Thoracic aorta (tissue), 2 donors: ENCODE data around the gene ALKBH6. TPM values are rescaled to one million over a fixed set of nuclear protein-coding genes. Genes with fewer than 3 reads are reported as not detected.
"Not testable (repeated sequence)": the region's sequence is repeated elsewhere in the genome, so short reads cannot be mapped to it uniquely, and the experiment has no call there.

Experiments used
- ATAC-seq: fragments of 150-250 bp; one replicate; pipeline ENCODE4 v1.8.0; 2017; ENCODE audit warnings: low read depth; ENCODE audit not compliant: insufficient number of reproducible peaks, low FRiP score
- DNase-seq: peaks from one replicate; pipeline ENCODE4 v3.0.0-alpha.2; 2020; ENCODE audit warnings: low spot score
- H3K27ac ChIP-seq, 2 donors: fragments of 200-600 bp; sonication (generic); 1 replicate in 1 of 2; 2 replicates in 1 of 2; pipeline ENCODE4 v1.5.1; 2016; ENCODE audit warnings: mild to moderate bottlenecking in 2 of 2, moderate library complexity in 2 of 2
- H3K27me3 ChIP-seq: fragments of 200-600 bp; sonication (generic); replicated peaks from 2 replicates; pipeline ENCODE4 v1.6.0; 2016; ENCODE audit warnings: mild to moderate bottlenecking; ENCODE audit not compliant: insufficient read depth
- H3K36me3 ChIP-seq: fragments of 200-600 bp; sonication (generic); one replicate; pipeline ENCODE4 v1.5.1; 2016
- H3K4me1 ChIP-seq, 2 donors: fragments of 200-600 bp; sonication (generic); 1 replicate in 1 of 2; 2 replicates in 1 of 2; pipeline versions ENCODE4 v1.5.1 to v1.6.0; 2016; ENCODE audit warnings: low read depth in 2 of 2, mild to moderate bottlenecking in 1 of 2; ENCODE audit not compliant: control insufficient read depth in 1 of 2
- H3K4me3 ChIP-seq: fragments of 200-600 bp; sonication (generic); 2 replicates; pipeline ENCODE4 v1.5.1; 2016; ENCODE audit warnings: mild to moderate bottlenecking
- H3K9me3 ChIP-seq: fragments of 200-600 bp; sonication (generic); 2 replicates; pipeline ENCODE4 v1.5.1; 2016
- total RNA-seq, 2 donors: library from RNA; depleted of rRNA; stranded (reverse); fragments of >200 nt; gene quantifications; one replicate each; pipeline versions ENCODE4 v1.1.0 to v1.2.3, GENCODE V29; 2016
- TF ChIP-seq, protein P1 (sequence below): fragments of 200-600 bp; sonication (generic); IDR thresholded peaks from one replicate; pipeline ENCODE4 v1.5.1; 2019; ENCODE audit warnings: antibody characterized with exemption

Gene ALKBH6
- total RNA-seq, 2 donors from 2014 or later: 19.8 to 55.8 TPM

DNA sequence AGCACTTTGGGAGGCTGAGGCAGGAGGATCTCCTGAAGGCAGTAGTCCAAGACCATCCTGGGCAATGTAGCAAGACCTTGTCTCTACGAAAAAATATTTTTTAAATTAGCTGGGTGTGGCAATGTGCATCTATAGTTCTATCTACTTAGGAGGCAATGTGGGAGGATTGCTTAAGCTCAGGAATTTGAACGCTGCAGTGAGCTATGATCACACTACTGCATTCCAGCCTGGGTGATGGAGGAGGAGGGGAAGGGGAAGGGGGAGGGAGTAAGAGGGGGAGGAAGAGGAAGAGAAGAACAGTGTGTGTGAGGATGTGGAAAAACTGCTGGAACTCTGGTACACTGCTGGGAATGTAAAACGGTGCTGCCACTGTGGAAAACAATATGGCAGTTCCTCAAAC lies 27.8 kb upstream of the ALKBH6 start:
- ATAC-seq: no peak
- H3K4me1 ChIP-seq: no peaks in the 10 kb centered on the region
- H3K27ac ChIP-seq: no peak overlapping the region
- no peaks in the 10 kb centered on the region for H3K9me3 ChIP-seq
- no peak for DNase-seq
- no peaks in the 10 kb centered on the region for H3K36me3 ChIP-seq
- TF ChIP-seq, protein P1, sequence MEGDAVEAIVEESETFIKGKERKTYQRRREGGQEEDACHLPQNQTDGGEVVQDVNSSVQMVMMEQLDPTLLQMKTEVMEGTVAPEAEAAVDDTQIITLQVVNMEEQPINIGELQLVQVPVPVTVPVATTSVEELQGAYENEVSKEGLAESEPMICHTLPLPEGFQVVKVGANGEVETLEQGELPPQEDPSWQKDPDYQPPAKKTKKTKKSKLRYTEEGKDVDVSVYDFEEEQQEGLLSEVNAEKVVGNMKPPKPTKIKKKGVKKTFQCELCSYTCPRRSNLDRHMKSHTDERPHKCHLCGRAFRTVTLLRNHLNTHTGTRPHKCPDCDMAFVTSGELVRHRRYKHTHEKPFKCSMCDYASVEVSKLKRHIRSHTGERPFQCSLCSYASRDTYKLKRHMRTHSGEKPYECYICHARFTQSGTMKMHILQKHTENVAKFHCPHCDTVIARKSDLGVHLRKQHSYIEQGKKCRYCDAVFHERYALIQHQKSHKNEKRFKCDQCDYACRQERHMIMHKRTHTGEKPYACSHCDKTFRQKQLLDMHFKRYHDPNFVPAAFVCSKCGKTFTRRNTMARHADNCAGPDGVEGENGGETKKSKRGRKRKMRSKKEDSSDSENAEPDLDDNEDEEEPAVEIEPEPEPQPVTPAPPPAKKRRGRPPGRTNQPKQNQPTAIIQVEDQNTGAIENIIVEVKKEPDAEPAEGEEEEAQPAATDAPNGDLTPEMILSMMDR: no peak
- H3K27me3 ChIP-seq: no peaks in the 10 kb centered on the region
- no peak overlapping the region for H3K4me3 ChIP-seq

DNA sequence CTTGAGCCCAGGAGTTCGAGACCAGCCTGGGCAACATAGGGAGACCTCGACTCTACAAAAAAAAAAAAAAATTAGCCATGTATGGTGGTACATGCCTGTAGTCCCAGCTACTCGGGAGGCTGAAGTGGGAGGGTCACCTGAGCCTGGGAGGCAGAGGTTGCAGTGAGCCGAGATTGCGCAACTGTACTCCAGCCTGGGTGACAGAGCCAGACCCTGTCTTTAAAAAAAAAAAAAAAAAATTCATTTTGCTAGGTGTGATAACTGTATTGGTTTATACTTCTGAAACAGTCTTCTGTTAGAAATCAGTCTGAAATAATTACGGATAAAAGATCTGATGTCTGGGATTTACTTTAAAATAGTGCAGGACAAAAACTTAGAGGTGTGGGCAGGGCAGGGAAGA lies 27.1 kb upstream of the ALKBH6 start:
- not testable (repeated sequence) for H3K4me3 ChIP-seq, H3K4me1 ChIP-seq, H3K27ac ChIP-seq, H3K27me3 ChIP-seq, H3K36me3 ChIP-seq, H3K9me3 ChIP-seq, DNase-seq, ATAC-seq

DNA sequence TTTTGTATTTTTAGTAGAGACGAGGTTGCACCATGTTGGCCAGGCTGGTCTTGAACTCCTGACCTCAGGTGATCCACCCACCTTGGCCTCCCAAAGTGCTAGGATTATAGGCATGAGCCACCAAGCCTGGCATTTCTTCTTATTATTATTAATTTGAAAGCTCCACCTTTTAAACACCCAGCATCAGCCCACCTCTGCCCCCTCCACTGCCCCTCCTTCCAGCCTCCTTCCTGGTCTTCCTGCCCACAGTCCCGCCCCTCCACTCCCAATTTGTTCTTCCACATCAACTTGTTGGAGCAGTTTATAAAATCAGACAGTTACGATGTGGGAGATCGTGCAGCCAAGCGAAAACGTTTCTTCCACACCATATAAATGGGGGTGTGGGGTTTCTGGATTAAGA lies 26.5 kb upstream of the ALKBH6 start:
- DNase-seq: no peak
- Histone ChIP-seq H3K4me1 (no peaks in the 10 kb centered on the region), H3K27ac (no peak overlapping the region), H3K9me3 (no peaks in the 10 kb centered on the region), H3K27me3 (no peaks in the 10 kb centered on the region), H3K4me3 (no peak overlapping the region), H3K36me3 (no peaks in the 10 kb centered on the region)
- no peak for ATAC-seq
- TF ChIP-seq, protein P1: no peak

DNA sequence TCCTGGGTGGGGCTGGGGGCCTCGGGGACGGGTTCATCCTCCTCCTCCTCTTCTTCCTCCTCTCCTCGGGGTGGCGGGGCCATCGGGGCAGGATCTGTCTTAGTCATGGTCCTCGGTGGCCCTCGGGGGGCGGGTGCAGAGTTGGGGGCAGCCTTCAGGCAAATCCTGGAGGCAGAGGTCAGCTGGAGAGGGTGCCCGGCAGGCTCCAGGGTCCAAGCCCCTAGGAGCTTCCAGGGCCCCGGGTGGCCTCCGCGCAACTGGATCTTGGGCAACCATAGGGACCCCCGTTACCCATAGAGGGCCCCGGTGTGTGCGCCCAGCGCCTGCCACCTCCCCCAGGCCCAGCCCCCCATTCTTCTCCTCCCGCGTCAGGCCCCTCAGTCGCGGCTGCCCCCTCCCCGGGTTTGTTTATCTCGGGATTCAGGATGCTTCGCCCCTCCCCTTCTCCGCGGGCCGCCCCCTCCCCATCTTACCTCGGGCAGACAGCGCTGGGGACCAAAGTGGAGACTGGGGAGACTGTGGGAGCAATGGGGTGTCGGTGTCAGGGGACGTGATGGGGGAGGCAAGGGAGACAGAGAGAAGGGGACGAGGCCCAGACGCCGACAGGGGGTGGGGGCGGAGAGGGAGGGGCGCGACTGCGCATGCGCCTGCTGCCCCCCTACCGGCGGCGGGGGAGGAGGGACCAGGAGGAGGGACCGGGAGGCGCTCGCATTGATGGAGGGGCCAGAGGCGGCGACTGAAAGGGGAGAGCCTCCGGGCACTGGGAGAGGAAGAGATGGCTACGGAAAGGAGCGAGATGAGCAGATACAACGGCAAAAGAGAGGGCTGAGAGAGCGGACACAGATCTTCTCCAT lies 18.5 kb upstream of the ALKBH6 start, which contains the start of gene CLIP3:
Gene CLIP3 (minus strand): TSS at position 623 of the 854 bp plus-strand sequence. CDS start 516 bp downstream, at position 107.
- H3K4me3 ChIP-seq: peak within 1 kb of the TSS; percentile 99
- DNase-seq: no peak
- H3K9me3 ChIP-seq: no peaks in the 10 kb centered on the region
- peak; percentile 66 for ATAC-seq
- TF ChIP-seq, protein P1: peak; percentile 46
- H3K4me1 ChIP-seq: peaks cover 5 to 10% of the 10 kb centered on the region in 2 donors
- peak within 1 kb of the TSS; percentile 81 to 83 for H3K27ac ChIP-seq
- H3K27me3 ChIP-seq: no peaks in the 10 kb centered on the region
- no peaks in the 10 kb centered on the region for H3K36me3 ChIP-seq

DNA sequence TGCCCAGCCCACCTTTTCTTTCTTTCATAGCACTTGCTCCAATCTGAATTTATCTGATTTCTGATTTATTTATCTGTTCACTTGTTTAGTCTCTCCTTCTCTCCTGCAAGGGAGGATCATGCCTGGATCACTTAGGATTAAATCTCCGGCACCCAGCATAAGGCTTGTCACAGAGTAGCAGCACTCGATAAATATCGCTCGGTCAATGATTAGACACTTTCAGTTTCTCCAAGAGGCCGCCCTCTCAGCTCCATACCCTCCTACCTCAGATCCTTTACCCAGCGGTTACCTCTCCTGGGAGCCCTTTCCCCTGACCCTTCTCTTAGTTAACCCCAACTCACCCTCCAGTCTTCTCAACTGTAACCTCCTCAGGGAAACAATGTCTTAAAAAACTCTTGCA lies 17.3 kb upstream of the ALKBH6 start:
- Histone ChIP-seq H3K9me3 (no peaks in the 10 kb centered on the region), H3K36me3 (peaks cover 10% of the 10 kb centered on the region), H3K4me3 (no peak overlapping the region), H3K27me3 (no peaks in the 10 kb centered on the region), H3K4me1 (peaks cover 5 to 10% of the 10 kb centered on the region in 2 donors), H3K27ac (no peak overlapping the region)
- DNase-seq: no peak
- no peak for ATAC-seq
- TF ChIP-seq, protein P1: no peak
